IMR-90 (cell line): ENCODE results near the gene OCSTAMP. TPM values are rescaled to one million over a fixed set of nuclear protein-coding genes. Genes with fewer than 3 reads are reported as not detected.

Experiments used
- ATAC-seq: fragments of 200-7000 bp; cut with Tn5 transposase; 2 replicates; pipeline ENCODE4 v1.9.1; 2020; ENCODE audit warnings: low read depth, mild to moderate bottlenecking, moderate library complexity
- BruUV-seq: library from RNA; stranded (reverse); fragments of 400-500 nt; replicated peaks from 2 replicates; lab custom pipeline; 2021; lab: Mats Ljungman, UMichigan
- CTCF ChIA-PET: fragments of 300-600 bp; formaldehyde crosslinking; extraction: SDS; loops from one replicate; lab custom pipeline; 2021; ENCODE audit warnings: antibody characterized with exemption; lab: Yijun Ruan, JAX
- POLR2A ChIA-PET: fragments of 300-600 bp; sonication (Branson Sonifier 250); formaldehyde crosslinking; loops from one replicate; lab custom pipeline; 2022; ENCODE audit warnings: antibody characterized with exemption; ENCODE audit not compliant: unreplicated experiment; lab: Charles Lee
- DNase-seq: peaks from one replicate; pipeline ENCODE4 v3.0.0; 2013
- H2AFZ ChIP-seq: replicated peaks from 2 replicates; pipeline ENCODE3; 2013; ENCODE audit warnings: low read length, mild to moderate bottlenecking; ENCODE audit not compliant: poor library complexity
- H2AK5ac ChIP-seq: 2 replicates; pipeline ENCODE4 v1.6.1; 2013; ENCODE audit warnings: low read depth, low read length, inconsistent platforms
- H2AK9ac ChIP-seq: replicated peaks from 2 replicates; pipeline ENCODE3; 2013; ENCODE audit warnings: mild to moderate bottlenecking, low read depth, low read length, moderate library complexity; ENCODE audit not compliant: poor library complexity
- H2BK120ac ChIP-seq: 2 replicates; pipeline ENCODE4 v1.6.1; 2013; ENCODE audit warnings: low read depth, low read length, inconsistent platforms
- H2BK15ac ChIP-seq: 3 replicates; pipeline ENCODE4 v1.6.1; 2013; ENCODE audit warnings: low read depth, low read length, inconsistent platforms
- H2BK20ac ChIP-seq: 2 replicates; pipeline ENCODE4 v1.6.1; 2013; ENCODE audit warnings: low read depth, mild to moderate bottlenecking, inconsistent platforms, low read length, moderate library complexity
- H2BK5ac ChIP-seq: 2 replicates; pipeline ENCODE4 v1.6.1; 2013; ENCODE audit warnings: mild to moderate bottlenecking, low read depth, low read length, inconsistent platforms; ENCODE audit not compliant: poor library complexity, severe bottlenecking
- H3K14ac ChIP-seq: replicated peaks from 2 replicates; pipeline ENCODE4 v1.6.1; 2013; ENCODE audit warnings: low read depth, low read length, inconsistent platforms
- H3K18ac ChIP-seq: 2 replicates; pipeline ENCODE4 v1.6.1; 2013; ENCODE audit warnings: low read depth, low read length, control low read depth
- H3K23ac ChIP-seq: 2 replicates; pipeline ENCODE4 v1.6.1; 2013; ENCODE audit warnings: low read depth, low read length, inconsistent platforms
- H3K27ac ChIP-seq: 2 replicates; pipeline ENCODE4 v1.5.1; 2013; ENCODE audit warnings: mild to moderate bottlenecking, control low read depth, low read length; ENCODE audit not compliant: insufficient read depth
- H3K27me3 ChIP-seq: 2 replicates; pipeline ENCODE4 v1.6.1; 2013; ENCODE audit warnings: low read length; ENCODE audit not compliant: control insufficient read depth, insufficient read depth
- H3K36me3 ChIP-seq: 2 replicates; pipeline ENCODE4 v1.6.1; 2013; ENCODE audit warnings: low read length, mixed read lengths; ENCODE audit not compliant: control insufficient read depth, insufficient read depth
- H3K4ac ChIP-seq: 2 replicates; pipeline ENCODE4 v1.6.1; 2013; ENCODE audit warnings: low read depth, low read length, inconsistent platforms
- H3K4me1 ChIP-seq: 2 replicates; pipeline ENCODE4 v1.6.1; 2013; ENCODE audit warnings: low read length, mixed read lengths; ENCODE audit not compliant: control insufficient read depth, insufficient read depth
- H3K4me2 ChIP-seq: 2 replicates; pipeline ENCODE4 v1.6.1; 2013; ENCODE audit warnings: low read depth, mild to moderate bottlenecking, control low read depth, low read length, moderate library complexity
- H3K4me3 ChIP-seq: 2 replicates; pipeline ENCODE4 v1.5.1; 2013; ENCODE audit warnings: low read depth, mild to moderate bottlenecking, control low read depth, low read length, moderate library complexity; ENCODE audit not compliant: insufficient read depth
- H3K56ac ChIP-seq: 2 replicates; pipeline ENCODE4 v1.6.1; 2013; ENCODE audit warnings: low read length, inconsistent platforms; ENCODE audit not compliant: insufficient read depth; ENCODE audit errors: extremely low read depth
- H3K79me1 ChIP-seq, 2 experiments: 2 replicates each; pipeline ENCODE4 v1.6.1; 2013; ENCODE audit warnings: low read length in 2 of 2, inconsistent platforms in 1 of 2, low read depth in 1 of 2
- H3K9ac ChIP-seq: 2 replicates; pipeline ENCODE4 v1.6.1; 2013; ENCODE audit warnings: low read depth, low read length, control low read depth
- H3K9me1 ChIP-seq: 2 replicates; pipeline ENCODE4 v1.6.1; 2013; ENCODE audit warnings: low read length, inconsistent platforms; ENCODE audit not compliant: insufficient read depth
- H3K9me3 ChIP-seq: 2 replicates; pipeline ENCODE4 v1.6.1; 2013; ENCODE audit warnings: low read length; ENCODE audit not compliant: control insufficient read depth, insufficient read depth
- H4K20me1 ChIP-seq: 2 replicates; pipeline ENCODE4 v1.6.1; 2013; ENCODE audit warnings: low read length, inconsistent platforms; ENCODE audit not compliant: insufficient read depth
- H4K5ac ChIP-seq: 2 replicates; pipeline ENCODE4 v1.6.1; 2013; ENCODE audit warnings: mild to moderate bottlenecking, low read depth, low read length, control low read depth
- H4K8ac ChIP-seq, 2 experiments: 2 replicates each; pipeline ENCODE4 v1.6.1; 2013; ENCODE audit warnings: low read depth in 2 of 2, low read length in 2 of 2, control low read depth in 1 of 2, inconsistent platforms in 1 of 2
- H4K91ac ChIP-seq: 2 replicates; pipeline ENCODE4 v1.6.1; 2013; ENCODE audit warnings: low read depth, low read length, inconsistent platforms; ENCODE audit not compliant: insufficient read depth
- CEBPB ChIP-seq: IDR thresholded peaks from 2 replicates; pipeline ENCODE4 v1.6.1; 2012; ENCODE audit warnings: low read depth, low read length, improper control_type of control experiment
- MAZ ChIP-seq: IDR thresholded peaks from 2 replicates; pipeline ENCODE4 v1.6.1; 2012; ENCODE audit warnings: low read depth, mild to moderate bottlenecking, low read length, improper control_type of control experiment, moderate library complexity, borderline replicate concordance
- RFX5 ChIP-seq: IDR thresholded peaks from 2 replicates; pipeline ENCODE4 v1.8.0; 2012; ENCODE audit warnings: low read depth, mild to moderate bottlenecking, low read length, moderate library complexity
- SMC3 ChIP-seq: fragments of 150-350 bp; IDR thresholded peaks from 2 replicates; pipeline ENCODE4 v1.6.1; 2016; ENCODE audit warnings: low read depth, mild to moderate bottlenecking, antibody characterized with exemption, low read length, moderate library complexity
- WGBS, 2 experiments: methylation state at CpG; one replicate each; pipeline versions ENCODE4 v1.1.5 to v1.1.7; 2013; ENCODE audit warnings: missing lambda C conversion rate in 2 of 2; ENCODE audit not compliant: insufficient read length in 1 of 2; ENCODE audit errors: extremely low coverage in 2 of 2; 5-methylcytosine and 5-hydroxymethylcytosine counted together
- dilution Hi-C: fragments of 300-500 bp; cut with HindIII; formaldehyde crosslinking; loops from one replicate; pipeline ENCODE4 v1.14.3; 2018; ENCODE audit warnings: low sequenced_read_pairs; ENCODE audit not compliant: unreplicated experiment
- in situ Hi-C: fragments of 300-500 bp; cut with MboI; formaldehyde crosslinking; loops from 3 replicates; pipeline ENCODE4 v1.14.3; 2019; ENCODE audit warnings: low sequenced_read_pairs, inconsistent platforms, mixed read lengths
- intact Hi-C: fragments of 100-400 bp; cut with micrococcal nuclease; formaldehyde crosslinking; loops from 2 replicates; pipeline ENCODE4 v1.10.0; 2022
- polyA plus RNA-seq, 3 experiments: library from polyadenylated mRNA; depleted of rRNA; stranded (reverse); fragments of >200 nt; gene quantifications; 2 replicates each; pipeline ENCODE4 v1.2.3, GENCODE V29; 2012; ENCODE audit warnings: low replicate concordance in 1 of 3
- total RNA-seq: library from RNA; depleted of rRNA; stranded (reverse); fragments of >200 nt; gene quantifications from 2 replicates; pipeline ENCODE4 v1.2.3, GENCODE V29; 2012

The OCSTAMP gene
- total and polyA plus RNA-seq, 2 of the 4 experiments (the other 2 are of a cell fraction): not detected

DNA sequence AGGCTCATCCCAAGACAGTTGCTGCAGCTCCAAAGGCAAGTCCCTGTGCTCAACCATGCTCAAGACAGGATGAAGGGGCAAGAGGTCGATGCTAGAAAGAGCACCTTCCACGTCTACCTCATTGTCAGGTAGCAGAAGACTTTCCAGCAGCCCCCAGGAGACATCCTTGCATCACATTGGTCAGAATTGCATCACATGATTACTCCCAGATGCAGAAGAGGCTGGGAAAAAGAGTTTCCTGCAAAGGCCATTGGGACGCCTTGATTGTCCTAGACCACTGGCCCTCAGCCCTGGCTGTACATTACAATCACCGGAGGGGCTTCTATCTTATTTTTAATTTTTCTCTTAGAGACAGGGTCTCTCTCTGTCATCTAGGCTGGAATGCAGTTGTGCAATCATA is 19.8 kb downstream of the OCSTAMP start:
- no peak overlapping the region for H2BK5ac ChIP-seq
- no peak overlapping the region for H3K14ac ChIP-seq
- peaks cover 8% of the 10 kb centered on the region for H3K27me3 ChIP-seq
- H3K18ac ChIP-seq: no peak overlapping the region
- intact Hi-C loops (no loop called here), in situ Hi-C loops (no loop called here), dilution Hi-C loops (no loop called here)
- WGBS, 2 experiments: 71% methylated on average over 2 of the region's 4 CpGs; no CpG with 5 or more reads in 1 of the 2 experiments
- H4K91ac ChIP-seq: no peak overlapping the region
- H3K9ac ChIP-seq: no peak overlapping the region
- H2AK5ac ChIP-seq: no peak overlapping the region
- TF ChIP-seq RFX5: no peak
- no peak for TF ChIP-seq CEBPB
- TF ChIP-seq MAZ: no peak
- TF ChIP-seq SMC3: no peak
- H4K5ac ChIP-seq: no peak overlapping the region
- DNase-seq (no peak), ATAC-seq (no peak)
- no peak overlapping the region for H3K56ac ChIP-seq
- H3K27ac ChIP-seq: no peak overlapping the region
- no peak overlapping the region for H2BK15ac ChIP-seq
- H3K23ac ChIP-seq: no peak overlapping the region
- no peak overlapping the region for H3K4me2 ChIP-seq
- POLR2A ChIA-PET: no interaction called here
- no peaks in the 10 kb centered on the region for H3K9me3 ChIP-seq
- no peaks in the 10 kb centered on the region for H3K4me1 ChIP-seq
- H2BK20ac ChIP-seq: no peak overlapping the region
- CTCF ChIA-PET: no interaction called here
- no peaks in the 10 kb centered on the region for H3K36me3 ChIP-seq
- H4K20me1 ChIP-seq: no peaks in the 10 kb centered on the region
- H3K4ac ChIP-seq: no peak overlapping the region
- no peak overlapping the region for H2BK120ac ChIP-seq
- H4K8ac ChIP-seq: no peak overlapping the region
- no peak overlapping the region for H2AK9ac ChIP-seq
- no peak overlapping the region for H3K4me3 ChIP-seq
- H3K9me1 ChIP-seq: no peaks in the 10 kb centered on the region
- BruUV-seq: no TSS peak
- no peaks in the 10 kb centered on the region for H3K79me1 ChIP-seq
- no peak overlapping the region for H2AFZ ChIP-seq
